PC-9 (cell line): Measurements from ENCODE around the gene GATA6.

Source experiments
- CTCF ChIP-seq: fragments of 200-600 bp; sonication (generic); conservative IDR thresholded peaks from 2 replicates; pipeline ENCODE4 v1.6.1; 2017; ENCODE audit warnings: mixed run types, antibody characterized with exemption, mild to moderate bottlenecking, moderate library complexity
- EZH2 ChIP-seq: fragments of 200-600 bp; sonication (generic); IDR thresholded peaks from 2 replicates; pipeline ENCODE4 v1.8.0; 2017; ENCODE audit warnings: antibody characterized with exemption, low read depth

- TF ChIP-seq CTCF: no peak
- no peak for TF ChIP-seq EZH2
Measured at GRCh38 chr18:22204214-22204536, 34.8 kb downstream of the GATA6 start.
